ENCODE results near the gene GRIK4.
"Not testable (repeated sequence)": the region's sequence is repeated elsewhere in the genome, so short reads cannot be mapped to it uniquely, and the experiment has no call there.

The GRIK4 gene, protein sequence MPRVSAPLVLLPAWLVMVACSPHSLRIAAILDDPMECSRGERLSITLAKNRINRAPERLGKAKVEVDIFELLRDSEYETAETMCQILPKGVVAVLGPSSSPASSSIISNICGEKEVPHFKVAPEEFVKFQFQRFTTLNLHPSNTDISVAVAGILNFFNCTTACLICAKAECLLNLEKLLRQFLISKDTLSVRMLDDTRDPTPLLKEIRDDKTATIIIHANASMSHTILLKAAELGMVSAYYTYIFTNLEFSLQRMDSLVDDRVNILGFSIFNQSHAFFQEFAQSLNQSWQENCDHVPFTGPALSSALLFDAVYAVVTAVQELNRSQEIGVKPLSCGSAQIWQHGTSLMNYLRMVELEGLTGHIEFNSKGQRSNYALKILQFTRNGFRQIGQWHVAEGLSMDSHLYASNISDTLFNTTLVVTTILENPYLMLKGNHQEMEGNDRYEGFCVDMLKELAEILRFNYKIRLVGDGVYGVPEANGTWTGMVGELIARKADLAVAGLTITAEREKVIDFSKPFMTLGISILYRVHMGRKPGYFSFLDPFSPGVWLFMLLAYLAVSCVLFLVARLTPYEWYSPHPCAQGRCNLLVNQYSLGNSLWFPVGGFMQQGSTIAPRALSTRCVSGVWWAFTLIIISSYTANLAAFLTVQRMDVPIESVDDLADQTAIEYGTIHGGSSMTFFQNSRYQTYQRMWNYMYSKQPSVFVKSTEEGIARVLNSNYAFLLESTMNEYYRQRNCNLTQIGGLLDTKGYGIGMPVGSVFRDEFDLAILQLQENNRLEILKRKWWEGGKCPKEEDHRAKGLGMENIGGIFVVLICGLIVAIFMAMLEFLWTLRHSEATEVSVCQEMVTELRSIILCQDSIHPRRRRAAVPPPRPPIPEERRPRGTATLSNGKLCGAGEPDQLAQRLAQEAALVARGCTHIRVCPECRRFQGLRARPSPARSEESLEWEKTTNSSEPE

DNA sequence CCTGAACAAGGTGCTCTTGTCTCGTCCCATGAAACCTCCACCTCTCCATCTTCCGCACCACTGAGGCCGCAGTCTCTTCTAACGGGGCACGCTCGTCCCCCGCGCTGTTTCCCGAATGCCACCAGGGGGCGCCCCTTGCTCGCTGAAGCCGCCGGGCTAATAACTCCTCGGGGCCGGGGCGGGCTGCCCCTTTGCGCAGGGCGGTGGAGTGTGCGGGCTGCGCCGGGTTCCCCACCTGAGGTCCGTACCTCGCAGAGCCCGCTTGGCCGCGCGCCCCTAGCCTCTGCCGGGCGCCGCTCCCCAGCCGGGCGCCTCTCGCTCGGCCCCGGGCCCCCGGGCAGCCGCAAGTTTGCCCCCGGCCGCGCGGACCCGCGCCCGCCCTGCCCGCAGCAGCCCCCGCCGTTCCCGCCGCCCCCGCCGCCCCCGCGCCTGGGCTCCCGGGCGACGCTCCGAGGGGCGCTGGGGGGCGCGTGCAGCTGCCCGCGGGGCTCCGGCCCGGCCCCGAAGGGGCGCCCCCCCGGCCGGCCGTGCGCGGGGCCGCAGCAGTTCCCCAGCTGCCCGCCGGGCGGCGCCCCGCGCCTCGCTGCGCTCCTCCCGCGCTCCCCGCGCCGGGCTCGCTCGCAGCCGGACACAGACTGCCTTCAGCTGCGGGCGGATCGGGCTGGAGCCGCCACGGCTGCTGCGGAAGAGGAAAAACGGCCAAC lies at the start of gene GRIK4:
TSS of gene GRIK4 (plus strand) at position 633 of the 704 bp plus-strand sequence. CDS start 148,571 bp downstream, outside the sequence.
- peak; percentile 53 for DNase-seq (ENCODE audit: low read depth)

DNA sequence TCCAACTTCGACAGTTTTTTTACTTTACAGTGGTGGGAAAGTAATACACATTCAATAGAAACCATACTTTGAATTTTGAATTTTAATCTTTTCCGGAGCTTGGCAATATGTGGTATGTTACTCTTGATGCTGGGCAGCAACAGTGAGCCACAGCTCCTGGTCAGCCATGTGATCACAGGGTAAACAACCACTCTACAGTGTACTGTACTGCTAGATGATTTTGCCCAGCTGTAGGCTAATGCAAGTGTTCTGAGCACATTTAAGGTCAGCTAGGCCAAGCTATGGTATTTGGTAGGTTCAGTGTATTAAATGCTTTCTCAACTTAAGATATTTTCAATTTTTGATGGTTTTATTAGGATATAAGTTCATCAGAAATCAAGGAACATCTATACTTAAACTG lies 48.7 kb upstream of the GRIK4 start:
- no peak for DNase-seq (ENCODE audit: low read depth)

DNA sequence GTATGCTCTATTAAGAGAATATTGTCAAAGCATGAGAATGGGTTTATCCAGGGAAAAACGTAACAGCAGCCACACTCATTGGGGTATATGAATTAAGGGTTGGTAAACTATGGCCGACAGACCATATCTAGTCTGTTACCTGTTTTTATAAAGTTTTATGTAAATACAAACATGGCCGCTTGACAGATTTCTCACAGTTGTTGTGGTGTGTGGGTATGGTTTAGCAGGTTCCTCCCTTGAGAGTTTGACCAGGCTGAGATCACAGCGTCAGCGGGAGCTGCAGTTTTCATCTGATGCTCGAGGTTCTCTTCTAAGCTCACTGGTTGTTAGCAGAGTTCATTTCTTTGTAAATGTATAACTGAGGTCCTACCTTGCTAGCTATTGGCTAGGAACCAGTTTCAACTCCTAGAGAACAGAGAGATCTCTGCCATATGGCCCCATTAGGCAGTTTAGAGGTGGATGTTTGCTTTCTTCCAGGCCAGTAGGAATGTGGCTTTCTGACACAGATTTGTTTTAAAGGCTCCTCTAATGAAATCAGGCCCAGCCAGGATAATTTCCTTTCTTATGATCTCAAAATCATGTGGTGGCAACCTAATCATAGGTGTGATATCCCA lies 45.5 kb upstream of the GRIK4 start:
- DNase-seq (ENCODE audit: low read depth): no peak

DNA sequence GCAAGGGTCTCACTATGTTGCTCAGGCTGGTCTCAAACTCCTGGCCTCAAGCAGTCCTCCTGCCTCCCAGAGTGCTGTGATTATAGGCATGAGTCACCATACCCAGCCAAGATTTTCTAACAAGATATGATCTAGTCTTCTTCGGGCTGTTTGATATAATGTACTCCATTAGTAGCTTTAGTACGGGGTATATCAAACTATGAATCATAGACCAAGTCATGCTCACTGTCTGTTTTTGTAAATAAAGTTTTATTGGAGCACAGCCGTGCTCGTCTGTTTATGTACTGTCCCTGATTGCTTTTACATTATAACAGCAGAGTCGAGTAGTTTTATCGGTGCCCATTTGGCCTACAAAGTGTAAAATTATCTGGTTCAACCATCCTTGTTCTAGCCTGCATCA lies 43.9 kb upstream of the GRIK4 start:
- no peak for DNase-seq (ENCODE audit: low read depth)

DNA sequence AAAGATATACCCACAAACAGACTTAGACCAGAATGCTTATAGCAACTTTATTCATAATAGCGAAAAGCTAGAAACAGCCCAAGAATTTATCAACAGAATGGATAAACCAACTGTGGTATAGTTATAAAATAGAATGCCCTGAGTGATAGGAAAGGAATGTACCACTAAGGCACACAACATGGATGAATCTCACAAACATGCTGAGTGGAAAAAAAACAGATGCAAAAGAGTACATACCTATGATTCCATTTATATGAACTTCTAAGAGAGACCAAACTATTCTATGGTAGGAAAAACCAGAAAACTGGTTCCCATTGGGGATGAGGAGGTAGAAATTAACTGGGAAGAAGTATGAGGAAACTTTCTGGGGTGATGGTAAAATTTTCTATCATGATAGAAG lies 40.4 kb upstream of the GRIK4 start:
- no peak for DNase-seq (ENCODE audit: low read depth)

DNA sequence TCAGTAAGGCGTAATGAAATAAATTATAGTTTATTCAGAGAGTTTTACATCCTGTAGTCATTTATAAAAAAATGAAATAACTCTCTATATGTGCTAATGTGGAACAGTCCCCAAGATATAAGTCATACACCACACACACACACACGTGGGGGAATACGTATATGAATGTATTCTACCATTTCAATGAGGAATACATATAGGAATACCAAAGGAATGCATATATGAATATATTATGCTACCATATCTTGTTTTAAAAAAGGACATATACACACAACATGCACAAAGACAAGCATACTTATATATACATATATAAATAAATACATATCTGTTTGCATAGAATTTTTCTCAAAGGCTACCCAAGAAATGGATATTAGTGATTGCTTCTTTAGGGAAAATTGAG lies 39.6 kb upstream of the GRIK4 start:
- no peak for DNase-seq (ENCODE audit: low read depth)

DNA sequence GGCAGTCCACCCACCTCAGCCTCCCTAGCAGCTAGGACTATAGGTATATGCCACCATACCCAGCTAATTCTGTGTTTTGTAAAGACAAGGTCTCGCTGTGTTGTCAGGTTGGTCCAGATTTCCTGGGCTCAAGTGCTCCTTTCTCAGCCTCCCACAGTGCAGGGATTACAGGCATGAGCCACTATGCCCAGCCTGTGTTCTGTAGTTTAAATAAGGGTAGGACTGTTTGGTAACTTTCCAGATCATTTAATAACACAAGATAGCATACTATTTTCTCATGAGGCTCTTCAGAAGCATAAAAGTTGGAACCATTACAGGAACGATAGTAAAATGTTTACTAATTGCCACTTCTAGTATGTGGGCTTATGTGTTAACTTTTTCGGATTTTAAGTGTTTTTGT lies 38.0 kb upstream of the GRIK4 start:
- no peak for DNase-seq (ENCODE audit: low read depth)

DNA sequence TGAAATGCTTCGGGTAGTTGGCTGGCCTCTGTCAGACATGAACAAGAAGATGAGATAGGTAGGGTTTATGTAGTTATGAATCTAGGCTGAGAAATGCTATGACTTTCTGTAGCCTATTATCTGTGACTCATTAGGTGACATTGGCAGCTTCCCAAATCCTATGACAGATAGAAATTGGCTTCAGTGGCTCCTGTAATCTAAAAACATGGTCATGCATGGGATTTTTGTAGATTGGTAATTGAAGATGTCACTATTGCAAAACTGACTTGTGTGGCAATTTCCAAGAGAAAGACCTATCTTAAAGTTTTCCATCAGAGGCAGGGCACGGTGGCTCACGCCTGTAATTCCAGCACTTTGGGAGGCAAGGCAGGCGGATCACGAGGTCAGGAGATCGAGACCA lies 29.4 kb upstream of the GRIK4 start:
- DNase-seq (ENCODE audit: low read depth): no peak

DNA sequence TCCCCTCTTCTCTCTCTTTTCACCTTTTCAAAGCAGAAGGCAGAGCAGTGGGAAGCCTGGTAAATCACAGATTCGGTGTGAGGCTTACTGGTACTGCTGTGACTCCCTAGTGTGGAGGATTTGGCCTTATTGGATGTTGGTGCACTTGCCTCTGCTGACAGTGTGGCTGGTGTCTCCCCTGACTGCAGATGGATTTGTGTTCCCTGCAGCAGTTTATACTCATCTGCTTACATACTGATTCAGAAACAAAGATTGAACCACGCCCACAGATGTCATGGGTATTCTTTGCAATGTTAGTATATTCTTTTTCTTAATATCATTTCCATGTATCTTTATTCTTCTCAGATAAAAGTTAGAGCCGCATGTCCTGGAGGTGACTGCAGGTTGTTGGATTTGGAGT lies 26.8 kb upstream of the GRIK4 start:
- DNase-seq (ENCODE audit: low read depth): no peak

DNA sequence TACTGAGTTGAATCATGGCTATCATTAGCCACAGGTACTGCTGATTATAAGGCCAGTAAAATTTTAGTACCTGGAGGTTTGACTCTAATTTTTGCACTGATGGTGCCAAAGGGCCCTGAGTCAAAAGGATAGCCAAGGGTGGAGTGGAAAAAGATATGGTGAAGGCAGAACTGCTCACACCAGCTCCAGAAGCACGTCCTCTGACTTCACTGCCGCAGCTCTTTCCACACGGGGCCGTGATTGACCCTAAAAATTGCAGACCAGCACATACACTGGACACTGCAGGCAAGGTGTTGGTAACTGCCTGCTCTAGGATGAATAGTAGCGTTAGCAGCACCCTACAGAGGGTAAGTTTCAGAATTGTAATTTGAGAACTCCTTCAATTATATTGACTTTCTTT lies 25.4 kb upstream of the GRIK4 start:
- no peak for DNase-seq (ENCODE audit: low read depth)

DNA sequence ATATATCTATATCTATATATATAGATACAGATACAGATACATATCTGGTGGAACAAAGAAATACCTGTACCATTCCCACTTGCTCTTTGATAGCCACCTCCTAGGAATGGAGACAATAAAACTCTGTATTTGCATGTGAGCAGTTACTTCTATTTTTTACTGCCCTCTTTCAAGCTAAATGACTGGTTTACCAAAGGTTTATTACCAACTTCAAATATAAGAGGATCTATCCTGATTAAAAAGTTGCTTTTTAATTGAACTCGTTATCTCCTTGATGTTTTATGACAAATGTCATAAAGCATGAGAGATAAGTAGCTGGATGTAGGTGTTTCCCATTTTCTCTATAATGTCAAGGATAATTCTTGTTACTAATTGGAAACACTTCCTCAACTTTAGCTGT lies 21.7 kb upstream of the GRIK4 start:
- no peak for DNase-seq (ENCODE audit: low read depth)

DNA sequence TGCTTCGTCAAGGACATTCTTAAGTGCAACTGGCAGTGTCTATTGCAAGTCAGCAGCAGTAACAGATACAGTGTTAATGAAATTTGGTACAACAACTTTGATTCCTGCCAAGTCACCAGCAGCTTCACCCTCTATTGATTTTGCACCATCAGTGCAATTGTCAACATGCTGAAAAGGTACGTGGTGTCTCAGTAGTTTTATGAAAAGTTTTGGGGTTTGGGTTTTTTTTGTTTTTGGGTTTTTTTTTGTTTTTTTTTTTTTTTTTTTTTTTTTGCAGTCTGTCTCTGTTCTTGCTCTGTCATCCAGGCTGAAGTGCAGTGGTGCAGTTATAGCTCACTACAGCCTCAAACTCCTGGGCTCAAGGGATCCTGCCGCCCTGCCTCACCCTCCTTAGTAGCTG lies 19.1 kb upstream of the GRIK4 start:
- no peak for DNase-seq (ENCODE audit: low read depth)

DNA sequence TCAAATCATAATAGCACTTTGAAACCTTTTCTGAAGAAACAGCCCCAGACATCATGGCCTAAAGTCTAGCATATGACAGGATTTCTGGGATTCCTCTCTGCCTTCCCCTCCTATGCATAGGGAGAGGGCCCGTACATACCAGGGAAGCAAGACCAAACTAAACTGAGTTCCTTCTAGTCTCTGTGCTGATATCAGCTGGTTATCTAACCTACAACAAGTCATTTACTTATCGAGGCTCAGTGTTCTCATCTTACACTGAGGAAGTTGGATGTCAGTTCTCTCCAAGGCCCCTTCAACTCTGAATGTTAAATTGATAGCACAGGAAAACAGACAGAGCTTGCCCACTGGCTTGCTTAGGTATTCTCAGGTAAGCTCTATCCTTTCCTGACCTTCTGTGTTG lies 17.0 kb upstream of the GRIK4 start:
- DNase-seq (ENCODE audit: low read depth): no peak

DNA sequence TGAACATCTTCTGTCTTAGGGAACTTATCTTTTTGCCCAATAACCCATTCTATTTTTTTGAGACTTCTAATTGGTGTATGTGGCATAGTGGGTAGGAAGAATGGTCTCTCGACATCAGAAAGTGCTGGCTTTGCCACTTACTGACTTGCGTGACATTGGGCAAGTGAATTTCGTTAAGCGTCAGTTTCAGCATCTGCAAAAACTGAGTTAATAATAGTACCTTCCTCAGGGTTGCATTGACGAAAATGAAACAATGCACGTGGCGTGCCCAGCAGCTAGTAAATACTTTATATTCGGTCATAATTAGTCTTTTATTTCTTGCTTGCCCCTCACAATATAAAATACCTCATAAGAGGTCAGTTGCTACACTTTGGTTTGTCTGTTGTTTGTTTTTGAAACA lies 12.5 kb upstream of the GRIK4 start:
- DNase-seq (ENCODE audit: low read depth): no peak

DNA sequence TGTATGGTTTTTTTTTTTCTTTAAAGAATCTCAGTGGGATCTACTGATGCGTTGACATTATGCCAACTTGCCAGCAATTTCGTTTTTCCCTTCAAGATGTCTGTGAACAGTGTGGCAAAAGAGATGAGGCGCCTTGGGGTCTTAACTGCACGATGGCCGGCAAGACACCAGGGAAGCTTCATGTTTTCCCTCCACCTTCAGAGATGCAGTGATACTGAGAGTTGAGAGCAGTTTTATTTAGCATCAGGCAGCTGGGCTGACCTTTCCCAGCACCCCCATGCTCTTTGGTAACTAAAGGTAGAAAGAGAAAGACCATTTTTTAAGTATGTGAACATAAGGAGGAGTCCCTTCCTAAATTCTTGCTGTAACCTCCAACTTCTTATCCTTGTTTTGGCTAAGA lies 11.7 kb upstream of the GRIK4 start:
- no peak for DNase-seq (ENCODE audit: low read depth)

DNA sequence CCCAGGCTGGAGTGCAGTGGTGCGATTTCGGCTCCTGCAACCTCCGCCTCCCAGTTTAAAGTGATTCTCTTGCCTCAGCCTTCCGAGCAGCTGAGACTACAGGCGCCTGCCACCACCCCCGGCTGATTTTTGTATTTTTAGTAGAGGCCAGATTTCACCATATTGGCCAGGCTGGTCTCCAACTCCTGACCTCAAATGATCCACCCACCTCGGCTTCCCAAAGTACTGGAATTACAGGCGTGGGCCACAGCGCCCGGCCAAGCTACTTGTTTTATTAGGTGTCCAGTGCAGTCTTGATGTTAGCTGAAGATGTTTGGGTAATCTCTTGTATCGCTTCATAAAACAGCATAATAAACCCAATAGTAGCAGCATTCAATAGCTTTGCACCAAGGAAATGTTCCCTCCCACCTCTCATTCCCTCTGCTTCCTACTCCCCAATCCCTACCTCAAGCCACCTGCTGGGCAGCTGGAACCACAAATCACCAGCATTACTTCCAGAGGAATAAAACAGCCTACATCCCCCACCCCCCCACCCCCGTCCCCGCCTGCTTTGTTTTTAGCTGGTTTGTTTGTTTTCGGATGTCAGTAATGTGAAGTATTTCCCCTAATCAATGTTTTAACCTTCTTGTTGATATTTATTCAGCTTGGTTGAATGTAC lies 11.0 kb upstream of the GRIK4 start:
- DNase-seq (ENCODE audit: low read depth): no peak

DNA sequence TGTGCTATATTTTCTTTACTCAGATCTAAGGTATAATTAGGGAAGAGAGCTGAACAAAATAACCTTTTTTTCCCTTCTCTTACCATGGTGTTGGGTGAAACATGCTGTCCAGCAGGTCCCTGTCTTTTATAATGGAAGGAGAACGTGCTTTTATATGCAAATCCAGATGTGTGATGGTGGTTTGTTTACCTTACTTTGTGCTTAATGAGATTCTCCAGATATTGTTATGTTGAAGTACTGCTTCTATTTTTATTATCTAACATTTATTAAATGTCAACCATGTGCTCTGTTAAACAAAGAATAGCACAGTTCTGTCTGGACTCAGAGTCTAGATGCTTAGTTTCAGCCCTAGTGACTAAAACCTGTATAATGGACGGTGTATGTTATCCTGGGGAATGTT lies 10.1 kb upstream of the GRIK4 start:
- DNase-seq (ENCODE audit: low read depth): no peak

DNA sequence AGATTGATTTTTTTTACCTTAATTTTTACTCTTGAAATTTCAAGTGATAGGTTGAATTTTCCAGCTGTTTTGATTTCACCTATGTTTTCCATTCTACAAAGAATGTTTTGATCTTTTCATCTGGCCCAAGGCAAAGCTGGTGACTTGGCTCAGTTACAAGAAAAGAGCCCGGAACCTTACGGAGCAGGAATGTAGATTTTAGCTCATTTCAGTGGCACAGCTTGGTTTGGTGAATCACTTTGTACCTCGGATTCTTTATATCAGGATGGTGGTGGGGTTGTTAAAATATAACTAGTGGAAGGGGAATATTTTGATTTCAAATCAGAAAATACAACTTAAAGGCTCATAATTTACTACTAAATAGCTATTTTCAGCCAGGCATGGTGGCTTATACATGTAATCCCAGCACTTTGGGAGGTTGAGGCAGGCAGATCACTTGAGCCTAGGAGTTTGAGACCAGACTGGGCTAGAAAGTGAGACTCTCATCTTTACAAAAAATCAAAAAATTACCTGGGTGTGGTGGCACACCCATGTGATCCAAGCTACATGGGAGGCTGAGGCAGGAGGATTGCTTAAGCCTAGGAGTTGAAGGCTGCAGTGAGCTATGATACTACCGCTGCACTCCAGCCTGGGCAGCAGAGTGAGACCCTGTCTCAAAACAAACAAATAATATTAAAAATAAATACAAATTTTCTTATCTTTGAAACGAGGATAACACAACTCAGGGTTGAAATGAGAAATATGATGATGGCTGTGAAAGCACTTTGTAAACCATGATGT lies 9.4 kb upstream of the GRIK4 start:
- no peak for DNase-seq (ENCODE audit: low read depth)

DNA sequence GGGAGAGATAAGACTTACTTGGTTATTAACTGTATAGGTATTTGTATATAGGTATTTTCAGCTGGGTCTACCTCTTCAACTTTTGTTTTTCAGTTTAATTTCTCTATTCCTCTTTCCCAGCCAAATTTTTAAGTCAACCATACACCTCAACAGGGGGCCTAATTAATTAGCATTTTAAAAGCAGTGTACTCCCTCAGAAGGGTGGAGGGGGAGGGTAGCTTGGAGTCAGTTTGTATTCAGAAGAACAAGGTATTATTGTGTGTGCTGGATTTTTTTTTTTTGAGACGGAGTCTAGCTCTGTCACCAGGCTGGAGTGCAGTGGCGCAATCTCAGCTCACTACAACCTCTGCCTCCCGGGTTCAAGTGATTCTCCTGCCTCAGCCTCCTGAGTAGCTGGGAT lies 8.0 kb upstream of the GRIK4 start:
- DNase-seq (ENCODE audit: low read depth): not testable (repeated sequence)

DNA sequence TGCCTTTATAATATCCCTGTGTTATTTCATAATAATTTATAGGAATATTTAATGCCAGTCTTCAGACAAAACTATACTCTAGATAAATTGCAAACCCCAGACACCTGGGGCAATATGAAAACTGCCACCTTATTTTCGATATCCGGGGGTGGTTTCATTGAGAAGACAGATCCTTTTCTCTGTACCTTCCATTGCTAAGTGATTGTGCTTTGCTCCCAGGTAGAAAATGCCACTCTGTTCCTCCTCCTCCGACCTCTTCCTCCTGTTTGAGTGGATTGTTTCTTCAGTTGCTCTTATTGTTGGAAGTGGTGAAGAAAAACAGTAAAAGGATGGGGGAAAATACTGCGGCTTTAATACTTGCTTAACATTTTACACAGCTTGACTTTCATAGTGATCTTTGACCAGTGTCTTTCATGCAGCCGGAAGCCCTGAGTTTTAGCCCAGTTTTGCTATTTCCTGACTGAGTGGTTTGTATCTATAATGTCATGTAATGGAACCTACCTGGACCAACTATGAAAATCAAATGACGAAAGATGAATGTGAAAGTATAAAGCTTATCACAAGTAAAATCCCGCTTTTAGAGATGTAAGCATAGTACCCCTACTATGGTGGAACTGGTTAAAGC lies 5.6 kb upstream of the GRIK4 start:
- DNase-seq (ENCODE audit: low read depth): no peak
